Psoas muscle (tissue), 8 donors: Measurements from ENCODE around the gene MOK. TPM values are rescaled to one million over a fixed set of nuclear protein-coding genes. Genes with fewer than 3 reads are reported as not detected.

Experiments used
- ATAC-seq, 4 donors: fragments of 200-7000 bp; cut with Tn5 transposase; one replicate each; pipeline ENCODE4 v1.9.1; 2020; ENCODE audit warnings: moderate library complexity in 3 of 4, mild to moderate bottlenecking in 2 of 4
- DNase-seq, 2 donors: peaks; one replicate each; pipeline ENCODE4 v3.0.0-alpha.2; 2020
- H3K27ac ChIP-seq: fragments of 200-600 bp; one replicate; pipeline ENCODE4 v1.8.0; 2022
- H3K27me3 ChIP-seq, 3 donors: fragments of 200-600 bp in 1 of 3; one replicate each; pipeline versions ENCODE4 v1.6.1 to v1.8.0; 2013 to 2022; ENCODE audit warnings: low read length in 2 of 3, mild to moderate bottlenecking in 2 of 3, moderate library complexity in 1 of 3; ENCODE audit not compliant: insufficient read depth in 3 of 3
- H3K36me3 ChIP-seq, 2 donors: fragments of 200-600 bp in 1 of 2; one replicate each; pipeline versions ENCODE4 v1.6.1 to v1.8.0; 2013 to 2022; ENCODE audit warnings: low read depth in 1 of 2, mild to moderate bottlenecking in 1 of 2, moderate library complexity in 1 of 2; ENCODE audit not compliant: insufficient read depth in 1 of 2
- H3K4me1 ChIP-seq: fragments of 200-600 bp; one replicate; pipeline ENCODE4 v1.8.0; 2022
- H3K4me3 ChIP-seq: fragments of 200-600 bp; one replicate; pipeline ENCODE4 v1.8.0; 2022; ENCODE audit warnings: mild to moderate bottlenecking
- H3K9me3 ChIP-seq: fragments of 200-600 bp; one replicate; pipeline ENCODE4 v1.8.0; 2022
- CTCF ChIP-seq: fragments of 200-600 bp; IDR thresholded peaks from one replicate; pipeline ENCODE4 v1.8.0; 2022; ENCODE audit warnings: antibody characterized with exemption
- WGBS, 3 donors: extraction: QIAGEN DNeasy Blood & Tissue Kit; methylation state at CpG; one replicate each; pipeline versions ENCODE4 v1.1.6 to v1.1.7; 2013; 5-methylcytosine and 5-hydroxymethylcytosine counted together
- intact Hi-C, 2 donors: fragments of 100-400 bp; cut with DNase I; formaldehyde crosslinking; loops; one replicate each; pipeline versions ENCODE4 v1.11.0 to v1.14.2; 2022
- polyA plus RNA-seq, 3 donors: library from polyadenylated mRNA; stranded (reverse); fragments of 200-250 nt; gene quantifications; one replicate each; pipeline ENCODE4 v1.2.3, GENCODE V29; 2013
- total RNA-seq, 4 donors: library from RNA; stranded (reverse); fragmentation: NEBNext Ultra II Directional in 2 of 4; extraction: Animal tissue kit (Norgen Biotek cat#: 25700) in 2 of 4; gene quantifications; one replicate each; pipeline versions ENCODE4 v1.2.1 to v1.2.4, GENCODE V29; 2021 to 2023
- donor health status: healthy with polysubstance abuse.
- donor health status: DM: no; HTN: no; CAD: no; lungs with moderate emphysema.
- donor health status: Bipolar disorder and iron deficiency.
- donor health status: healthy.
- donor health status: DM: yes; HTN: yes; CAD: no.
- donor health status: DM: no; HTN: no; CAD: no.
- donor health status: DM: no; HTN: no; CAD: no.
- donor health status: DM: yes; HTN: yes; CAD: no.

The MOK gene
- total and polyA plus RNA-seq, 7 donors: 1.8 to 11.1 (median 3.4) TPM

GRCh38 chr14:102230481-102231210 is 74.3 kb downstream of the MOK start:
- DNase-seq (no peak), ATAC-seq (no peak)
- no peak overlapping the region for H3K27ac ChIP-seq
- no peaks in the 10 kb centered on the region for H3K27me3 ChIP-seq
- WGBS, 3 donors: 89 to 90% (median 90%) methylated on average over 22 of the region's 22 CpGs
- no peak for TF ChIP-seq CTCF
- H3K4me1 ChIP-seq: no peaks in the 10 kb centered on the region
- no peaks in the 10 kb centered on the region for H3K36me3 ChIP-seq
- H3K4me3 ChIP-seq: no peak overlapping the region
- intact Hi-C loops: no loop called here
- no peaks in the 10 kb centered on the region for H3K9me3 ChIP-seq

GRCh38 chr14:102229739-102230092 is 75.2 kb downstream of the MOK start:
- Histone ChIP-seq H3K27ac (no peak overlapping the region), H3K36me3 (peaks cover 0 to 5% of the 10 kb centered on the region in 2 donors), H3K4me1 (no peaks in the 10 kb centered on the region), H3K27me3 (no peaks in the 10 kb centered on the region), H3K4me3 (no peak overlapping the region), H3K9me3 (no peaks in the 10 kb centered on the region)
- DNase-seq (no peak), ATAC-seq (no peak)
- no peak for TF ChIP-seq CTCF
- intact Hi-C loops: no loop called here
- 90 to 93% (median 93%) methylated on average over 9 of the region's 9 CpGs for WGBS, 3 donors

- no peaks in the 10 kb centered on the region for H3K4me1 ChIP-seq
- H3K4me3 ChIP-seq: no peak overlapping the region
- no peaks in the 10 kb centered on the region for H3K9me3 ChIP-seq
- peaks cover 0 to 10% of the 10 kb centered on the region in 2 donors for H3K36me3 ChIP-seq
- no peak for ATAC-seq
- H3K27me3 ChIP-seq: no peaks in the 10 kb centered on the region
- no peak for DNase-seq
- TF ChIP-seq CTCF: no peak
- 94 to 95% (median 95%) methylated on average over 43 of the region's 43 CpGs for WGBS, 3 donors
- intact Hi-C loops: no loop called here
- no peak overlapping the region for H3K27ac ChIP-seq
Measured at GRCh38 chr14:102229071-102229738, 75.8 kb downstream of the MOK start.

GRCh38 chr14:102227184-102227964 is 77.6 kb downstream of the MOK start:
- H3K4me3 ChIP-seq: peak overlapping the region; percentile 15
- no peaks in the 10 kb centered on the region for H3K27me3 ChIP-seq
- ATAC-seq (peak in 3 of 4 donors; percentile 18 to 27 (median 20)), DNase-seq (no peak)
- H3K36me3 ChIP-seq: peaks cover 0 to 26% of the 10 kb centered on the region in 2 donors
- no peaks in the 10 kb centered on the region for H3K9me3 ChIP-seq
- intact Hi-C loops: no loop called here
- H3K4me1 ChIP-seq: no peaks in the 10 kb centered on the region
- WGBS, 3 donors: 72 to 76% (median 75%) methylated on average over 28 of the region's 28 CpGs
- TF ChIP-seq CTCF: no peak
- no peak overlapping the region for H3K27ac ChIP-seq
